IMR-90 (cell line): Measurements from ENCODE around the gene DGKE.
A peak's percentile ranks its signal among the peaks of the same experiment; 100 is the strongest.

Experiments
- CEBPB ChIP-seq: IDR thresholded peaks from 2 replicates; pipeline ENCODE4 v1.6.1; 2012; ENCODE audit warnings: low read depth, low read length, improper control_type of control experiment
- MAFK ChIP-seq: IDR thresholded peaks from 2 replicates; pipeline ENCODE4 v1.6.1; 2012; ENCODE audit warnings: low read depth, low read length, improper control_type of control experiment
- MAZ ChIP-seq: IDR thresholded peaks from 2 replicates; pipeline ENCODE4 v1.6.1; 2012; ENCODE audit warnings: low read depth, mild to moderate bottlenecking, low read length, improper control_type of control experiment, moderate library complexity, borderline replicate concordance
- MXI1 ChIP-seq: IDR thresholded peaks from 2 replicates; pipeline ENCODE4 v1.6.1; 2012; ENCODE audit warnings: low read depth, mild to moderate bottlenecking, low read length, moderate library complexity, borderline replicate concordance
- RCOR1 ChIP-seq: IDR thresholded peaks from 2 replicates; pipeline ENCODE4 v1.6.1; 2012; ENCODE audit warnings: mild to moderate bottlenecking, low read length, improper control_type of control experiment; ENCODE audit not compliant: insufficient replicate concordance
- RFX5 ChIP-seq: IDR thresholded peaks from 2 replicates; pipeline ENCODE4 v1.8.0; 2012; ENCODE audit warnings: low read depth, mild to moderate bottlenecking, low read length, moderate library complexity
- SMC3 ChIP-seq: fragments of 150-350 bp; IDR thresholded peaks from 2 replicates; pipeline ENCODE4 v1.6.1; 2016; ENCODE audit warnings: low read depth, mild to moderate bottlenecking, antibody characterized with exemption, low read length, moderate library complexity
- TF ChIP-seq, protein P1 (sequence below): conservative IDR thresholded peaks from 2 replicates; pipeline ENCODE4 v1.5.1; 2012; ENCODE audit warnings: mild to moderate bottlenecking, low read depth, low read length, improper control_type of control experiment

DNA sequence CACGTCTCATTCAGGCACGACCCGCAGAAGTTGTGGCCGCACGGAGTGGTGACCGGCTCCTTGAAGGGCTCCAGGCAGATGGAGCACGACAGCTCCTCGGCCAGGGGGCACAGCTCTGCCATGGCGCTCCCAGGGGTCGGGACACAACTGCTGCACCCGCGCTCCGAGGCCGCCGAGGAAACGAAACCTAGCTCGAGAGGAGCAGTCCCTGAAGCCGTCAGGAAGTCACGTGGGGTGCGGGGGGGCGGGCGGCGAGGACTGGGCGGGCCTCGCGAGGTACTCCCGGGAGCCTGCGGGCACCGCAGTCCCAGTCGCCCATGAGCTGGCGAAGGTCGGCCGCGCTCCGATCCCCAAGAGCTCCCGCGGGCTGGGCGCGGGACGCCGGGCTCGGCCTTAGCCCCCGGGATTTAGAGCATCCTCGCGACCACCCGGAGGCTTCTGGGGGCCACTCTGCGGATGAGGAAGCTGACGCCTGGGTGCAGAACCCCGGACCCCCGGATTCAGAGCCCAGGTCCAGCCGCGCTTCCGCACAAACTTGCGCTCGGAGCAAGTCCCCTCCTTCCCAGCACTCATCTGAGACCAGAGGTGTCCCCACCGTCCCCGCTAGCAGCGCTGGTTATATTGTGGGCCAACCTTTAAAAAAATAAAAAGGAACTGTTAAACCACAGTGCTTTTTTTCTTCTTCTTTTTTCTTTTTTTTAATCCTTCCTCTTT lies 80.1 kb downstream of the DGKE start, which contains the start of gene TRIM25:
- TF ChIP-seq RFX5: no peak
- TF ChIP-seq, protein P1, sequence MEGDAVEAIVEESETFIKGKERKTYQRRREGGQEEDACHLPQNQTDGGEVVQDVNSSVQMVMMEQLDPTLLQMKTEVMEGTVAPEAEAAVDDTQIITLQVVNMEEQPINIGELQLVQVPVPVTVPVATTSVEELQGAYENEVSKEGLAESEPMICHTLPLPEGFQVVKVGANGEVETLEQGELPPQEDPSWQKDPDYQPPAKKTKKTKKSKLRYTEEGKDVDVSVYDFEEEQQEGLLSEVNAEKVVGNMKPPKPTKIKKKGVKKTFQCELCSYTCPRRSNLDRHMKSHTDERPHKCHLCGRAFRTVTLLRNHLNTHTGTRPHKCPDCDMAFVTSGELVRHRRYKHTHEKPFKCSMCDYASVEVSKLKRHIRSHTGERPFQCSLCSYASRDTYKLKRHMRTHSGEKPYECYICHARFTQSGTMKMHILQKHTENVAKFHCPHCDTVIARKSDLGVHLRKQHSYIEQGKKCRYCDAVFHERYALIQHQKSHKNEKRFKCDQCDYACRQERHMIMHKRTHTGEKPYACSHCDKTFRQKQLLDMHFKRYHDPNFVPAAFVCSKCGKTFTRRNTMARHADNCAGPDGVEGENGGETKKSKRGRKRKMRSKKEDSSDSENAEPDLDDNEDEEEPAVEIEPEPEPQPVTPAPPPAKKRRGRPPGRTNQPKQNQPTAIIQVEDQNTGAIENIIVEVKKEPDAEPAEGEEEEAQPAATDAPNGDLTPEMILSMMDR: no peak
- TF ChIP-seq MAFK: no peak
- no peak for TF ChIP-seq RCOR1
- TF ChIP-seq MXI1: no peak; the same call in 1 of the 2 replicates
- TF ChIP-seq MAZ: peak; percentile 34; the same call in 1 of the 2 replicates
- TF ChIP-seq CEBPB: no peak
- TF ChIP-seq SMC3: no peak
